Panc1 (cell line): ENCODE measurements around the gene C4BPA. TPM values are rescaled to one million over a fixed set of nuclear protein-coding genes. Genes with fewer than 3 reads are reported as not detected.

Source experiments
- ATAC-seq: fragments of 200-7000 bp; cut with Tn5 transposase; 2 replicates; pipeline ENCODE4 v1.9.1; 2020; ENCODE audit warnings: mild to moderate bottlenecking, moderate library complexity
- BruUV-seq: library from RNA; stranded (reverse); fragments of 400-500 nt; replicated peaks from 2 replicates; lab custom pipeline; 2021; lab: Mats Ljungman, UMichigan
- CTCF ChIA-PET: fragments of 300-600 bp; sonication (Branson Sonifier 250); formaldehyde crosslinking; loops from one replicate; lab custom pipeline; 2022; ENCODE audit warnings: antibody characterized with exemption; lab: Charles Lee
- POLR2A ChIA-PET: fragments of 300-600 bp; sonication (Branson Sonifier 250); formaldehyde crosslinking; loops from one replicate; lab custom pipeline; 2022; ENCODE audit warnings: antibody characterized with exemption; lab: Charles Lee
- DNase-seq: peaks from one replicate; pipeline ENCODE4 v3.0.0-alpha.2; 2010; ENCODE audit warnings: low read depth, low spot score
- H3K27ac ChIP-seq: 2 replicates; pipeline ENCODE4 v1.5.1; 2011; ENCODE audit warnings: mild to moderate bottlenecking, low read length, inconsistent platforms
- H3K27me3 ChIP-seq: fragments of 200-500 bp; sonication (Bioruptor generic); 2 replicates; pipeline ENCODE4 v1.6.0; 2014; ENCODE audit warnings: low read length, inconsistent platforms; ENCODE audit not compliant: control insufficient read depth, insufficient read depth
- H3K36me3 ChIP-seq: fragments of 200-500 bp; sonication (Bioruptor generic); 2 replicates; pipeline ENCODE4 v1.5.1; 2014; ENCODE audit warnings: inconsistent platforms, mild to moderate bottlenecking, low read length, moderate library complexity; ENCODE audit not compliant: control insufficient read depth, insufficient read depth
- H3K4me1 ChIP-seq: 2 replicates; pipeline ENCODE4 v1.5.1; 2011; ENCODE audit warnings: inconsistent platforms, mild to moderate bottlenecking, low read length, moderate library complexity; ENCODE audit not compliant: control insufficient read depth, insufficient read depth
- H3K4me3 ChIP-seq, 2 experiments: 2 replicates each; pipeline ENCODE4 v1.5.1; 2011 to 2012; ENCODE audit warnings: low read depth in 2 of 2, low read length in 2 of 2, mild to moderate bottlenecking in 2 of 2, inconsistent platforms in 1 of 2, moderate library complexity in 1 of 2
- H3K9me3 ChIP-seq: fragments of 200-500 bp; sonication (Bioruptor generic); 2 replicates; pipeline ENCODE4 v1.5.1; 2014; ENCODE audit warnings: low read depth, mild to moderate bottlenecking, inconsistent platforms, low read length, moderate library complexity; ENCODE audit not compliant: control insufficient read depth, insufficient read depth
- CTCF ChIP-seq: fragments of 450-650 bp; IDR thresholded peaks from 2 replicates; pipeline ENCODE4 v1.5.1; 2017; ENCODE audit warnings: mild to moderate bottlenecking
- POLR2AphosphoS5 ChIP-seq: IDR thresholded peaks from 2 replicates; pipeline ENCODE4 v1.6.1; 2012; ENCODE audit warnings: mild to moderate bottlenecking, low read depth, low read length, moderate library complexity
- REST ChIP-seq, 2 experiments: IDR thresholded peaks; 2 replicates each; pipeline ENCODE4 v1.6.1; 2011 to 2012; ENCODE audit warnings: low read depth in 2 of 2, control low read depth in 1 of 2, low read length in 1 of 2, mild to moderate bottlenecking in 1 of 2, moderate library complexity in 1 of 2; ENCODE audit not compliant: insufficient read depth in 1 of 2
- SIN3A ChIP-seq: IDR thresholded peaks from 2 replicates; pipeline ENCODE4 v1.6.1; 2012; ENCODE audit warnings: low read depth, mild to moderate bottlenecking, low read length, moderate library complexity, borderline replicate concordance; ENCODE audit not compliant: insufficient read depth
- TCF7L2 ChIP-seq: IDR thresholded peaks from 2 replicates; pipeline ENCODE4 v1.6.1; 2011; ENCODE audit warnings: mild to moderate bottlenecking, low read depth, low read length, inconsistent platforms
- in situ Hi-C: cut with HindIII; loops from 2 replicates; pipeline ENCODE4 v1.10.0; 2016; ENCODE audit warnings: low sequenced_read_pairs, low pct_unique_long_range_greater_than_20kb
- intact Hi-C: fragments of 100-400 bp; cut with micrococcal nuclease; formaldehyde crosslinking; loops from one replicate; pipeline ENCODE4 v1.10.0; 2022; ENCODE audit not compliant: unreplicated experiment
- total RNA-seq: library from RNA; stranded (reverse); gene quantifications from one replicate; pipeline ENCODE4 v1.2.1, GENCODE V29; 2021; ENCODE audit not compliant: unreplicated experiment

C4BPA gene
- total RNA-seq, 1 experiment from 2014 or later = 0.26 TPM

GRCh38 chr1:207109004-207109403, 5.0 kb downstream of the C4BPA start:
- no peak for TF ChIP-seq TCF7L2
- no peak for TF ChIP-seq SIN3A
- TF ChIP-seq REST (IDR thresholded peaks at IDR 0.05; ENCODE audit: insufficient read depth in 1 of 2, low read depth in 2 of 2, low read length in 1 of 2) = no peak
- no peak for TF ChIP-seq CTCF
- TF ChIP-seq POLR2AphosphoS5 = no peak
- intact Hi-C loops (no loop called here), in situ Hi-C loops (no loop called here)
- Histone ChIP-seq H3K4me1 (no peaks in the 10 kb centered on the region), H3K4me3 (no peak overlapping the region), H3K27ac (no peak overlapping the region), H3K27me3 (no peaks in the 10 kb centered on the region; the same call in 1 of the 2 replicates), H3K36me3 (no peaks in the 10 kb centered on the region), H3K9me3 (no peaks in the 10 kb centered on the region)
- no TSS peak for BruUV-seq
- ATAC-seq (no peak), DNase-seq (no peak)
- POLR2A ChIA-PET = no interaction called here
- CTCF ChIA-PET = no interaction called here

- in situ Hi-C loops = no loop called here
- Histone ChIP-seq H3K27ac (no peak overlapping the region), H3K27me3 (no peaks in the 10 kb centered on the region; the same call in 1 of the 2 replicates), H3K4me3 (no peak overlapping the region), H3K4me1 (no peaks in the 10 kb centered on the region), H3K36me3 (no peaks in the 10 kb centered on the region), H3K9me3 (no peaks in the 10 kb centered on the region)
- ChIA-PET POLR2A (no interaction called here), CTCF (no interaction called here)
- ATAC-seq (no peak), DNase-seq (no peak)
- no peak for TF ChIP-seq REST (IDR thresholded peaks at IDR 0.05; ENCODE audit: insufficient read depth in 1 of 2, low read depth in 2 of 2, low read length in 1 of 2)
- TF ChIP-seq TCF7L2 = no peak
- TF ChIP-seq CTCF = no peak
- TF ChIP-seq SIN3A = no peak
- no peak for TF ChIP-seq POLR2AphosphoS5
- no TSS peak for BruUV-seq
- intact Hi-C loops = no loop called here
These were observed 8.7 kb downstream of the C4BPA start for GRCh38 chr1:207112616-207113296.
